ENCODE results near the gene AOPEP. TPM values are rescaled to one million over a fixed set of nuclear protein-coding genes. Genes with fewer than 3 reads are reported as not detected.
"Not testable (repeated sequence)": the region's sequence is repeated elsewhere in the genome, so short reads cannot be mapped to it uniquely, and the experiment has no call there.

Gene AOPEP
- total RNA-seq, 4 donors from 2014 or later = 305 to 458 (median 419) TPM

DNA sequence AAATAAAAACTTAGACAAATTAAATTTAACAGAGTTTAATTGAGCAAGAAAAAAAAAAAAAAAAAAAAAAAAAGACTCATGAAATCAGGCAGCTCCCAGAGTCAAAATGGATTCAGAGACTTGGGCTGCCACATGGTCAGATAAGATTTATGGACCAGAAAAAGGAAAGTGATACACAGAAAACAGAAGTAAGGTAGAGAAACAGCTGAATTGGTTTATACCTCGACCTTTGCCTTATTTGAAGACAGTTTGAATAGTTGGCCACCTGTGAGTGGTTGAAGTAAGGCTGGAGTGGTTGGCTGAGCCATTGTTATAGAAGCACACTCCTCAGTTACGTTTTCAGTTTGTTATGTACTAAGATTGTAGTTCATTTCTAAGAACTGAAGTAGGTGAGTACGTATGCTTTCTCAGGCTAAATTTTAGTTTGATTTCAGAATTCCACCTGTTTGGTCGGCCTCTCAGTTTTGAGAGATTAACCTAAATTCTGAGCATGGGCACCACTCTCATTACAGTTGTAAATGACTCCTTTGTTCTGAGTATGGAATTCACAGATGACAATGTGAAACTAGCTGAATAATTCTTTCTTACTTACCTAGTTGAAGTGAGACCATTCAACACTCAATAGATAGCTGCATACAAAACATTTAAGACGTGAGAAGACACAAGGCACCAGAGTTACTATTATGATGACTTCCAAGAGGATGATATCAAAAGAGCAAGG is 149.0 kb downstream of the AOPEP start:
- 84% methylated on average over 5 of the region's 5 CpGs for WGBS
- intact Hi-C loops (cut with DNase I) = no loop called here
- DNase-seq (ENCODE audit: extremely low spot score) = no peak
- no peaks in the 10 kb centered on the region for H3K27me3 ChIP-seq
- peaks cover 23 to 52% (median 31%) of the 10 kb centered on the region in 4 donors for H3K4me1 ChIP-seq
- no peak overlapping the region for H3K4me3 ChIP-seq
- no peak overlapping the region for H3K27ac ChIP-seq (replicated peaks in 1 of 4)
- H3K36me3 ChIP-seq = no peaks in the 10 kb centered on the region
- TF ChIP-seq POLR2A (IDR thresholded peaks at IDR 0.05; ENCODE audit: low read depth) = no peak
- TF ChIP-seq EP300 (IDR thresholded peaks at IDR 0.05) = no peak
- TF ChIP-seq, protein P1, sequence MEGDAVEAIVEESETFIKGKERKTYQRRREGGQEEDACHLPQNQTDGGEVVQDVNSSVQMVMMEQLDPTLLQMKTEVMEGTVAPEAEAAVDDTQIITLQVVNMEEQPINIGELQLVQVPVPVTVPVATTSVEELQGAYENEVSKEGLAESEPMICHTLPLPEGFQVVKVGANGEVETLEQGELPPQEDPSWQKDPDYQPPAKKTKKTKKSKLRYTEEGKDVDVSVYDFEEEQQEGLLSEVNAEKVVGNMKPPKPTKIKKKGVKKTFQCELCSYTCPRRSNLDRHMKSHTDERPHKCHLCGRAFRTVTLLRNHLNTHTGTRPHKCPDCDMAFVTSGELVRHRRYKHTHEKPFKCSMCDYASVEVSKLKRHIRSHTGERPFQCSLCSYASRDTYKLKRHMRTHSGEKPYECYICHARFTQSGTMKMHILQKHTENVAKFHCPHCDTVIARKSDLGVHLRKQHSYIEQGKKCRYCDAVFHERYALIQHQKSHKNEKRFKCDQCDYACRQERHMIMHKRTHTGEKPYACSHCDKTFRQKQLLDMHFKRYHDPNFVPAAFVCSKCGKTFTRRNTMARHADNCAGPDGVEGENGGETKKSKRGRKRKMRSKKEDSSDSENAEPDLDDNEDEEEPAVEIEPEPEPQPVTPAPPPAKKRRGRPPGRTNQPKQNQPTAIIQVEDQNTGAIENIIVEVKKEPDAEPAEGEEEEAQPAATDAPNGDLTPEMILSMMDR (IDR thresholded peaks at IDR 0.05) = no peak
- no peak for TF ChIP-seq POLR2AphosphoS5 (IDR thresholded peaks at IDR 0.05)
- no peaks in the 10 kb centered on the region for H3K9me3 ChIP-seq

DNA sequence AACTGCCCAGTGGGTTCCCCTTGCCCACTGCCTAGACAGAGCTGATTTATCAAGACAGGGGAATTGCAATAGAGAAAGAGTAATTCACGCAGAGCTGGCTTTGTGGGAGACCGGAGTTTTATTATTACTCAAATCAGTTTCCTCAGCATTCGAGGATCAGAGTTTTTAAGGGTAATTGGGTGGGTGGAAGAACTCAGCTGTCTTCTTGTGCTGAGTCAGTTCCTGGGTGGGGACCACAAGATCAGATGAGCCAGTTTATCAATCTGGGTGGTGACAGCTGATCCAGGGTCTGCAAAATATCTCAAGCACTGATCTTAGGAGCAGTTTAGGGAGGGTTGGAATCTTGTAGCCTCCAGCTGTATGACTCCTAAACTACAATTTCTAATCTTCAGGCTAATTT is 152.3 kb downstream of the AOPEP start:
- DNase-seq (ENCODE audit: extremely low spot score); intact Hi-C loops (cut with DNase I); H3K27ac ChIP-seq (replicated peaks in 1 of 4); H3K4me3 ChIP-seq; H3K27me3 ChIP-seq; H3K9me3 ChIP-seq; H3K36me3 ChIP-seq: not testable (repeated sequence)
- 92% methylated on average over 3 of the region's 3 CpGs for WGBS
- H3K4me1 ChIP-seq = peaks cover 21 to 50% (median 29%) of the 10 kb centered on the region in 4 donors

DNA sequence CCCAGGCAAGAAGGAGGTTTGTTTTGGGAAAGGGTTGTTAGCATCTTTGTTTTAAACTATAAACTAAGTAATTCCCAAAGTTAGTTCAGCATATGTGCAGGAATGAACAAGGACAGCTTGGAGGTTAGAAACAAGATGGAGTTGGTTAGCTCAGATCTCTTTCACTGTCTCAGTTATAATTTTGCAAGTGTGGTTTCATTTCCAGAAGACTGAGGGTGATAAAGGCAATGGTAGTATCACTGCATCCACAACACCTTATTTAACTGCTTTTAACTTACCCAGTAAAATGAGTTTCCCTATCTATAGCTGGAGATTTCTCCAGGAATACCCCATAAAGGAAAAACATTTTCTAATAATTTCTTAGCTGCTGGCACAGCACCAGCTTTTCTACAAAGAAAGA is 152.7 kb downstream of the AOPEP start:
- Histone ChIP-seq H3K9me3 (no peaks in the 10 kb centered on the region), H3K27me3 (no peaks in the 10 kb centered on the region), H3K27ac (replicated peaks in 1 of 4) (no peak overlapping the region), H3K36me3 (no peaks in the 10 kb centered on the region), H3K4me1 (peaks cover 18 to 45% (median 26%) of the 10 kb centered on the region in 4 donors), H3K4me3 (no peak overlapping the region)
- intact Hi-C loops (cut with DNase I) = no loop called here
- no peak for DNase-seq (ENCODE audit: extremely low spot score)
- no peak for TF ChIP-seq EP300 (IDR thresholded peaks at IDR 0.05)
- no peak for TF ChIP-seq POLR2AphosphoS5 (IDR thresholded peaks at IDR 0.05)
- no peak for TF ChIP-seq POLR2A (IDR thresholded peaks at IDR 0.05; ENCODE audit: low read depth)
- TF ChIP-seq, protein P1 (IDR thresholded peaks at IDR 0.05) = no peak

DNA sequence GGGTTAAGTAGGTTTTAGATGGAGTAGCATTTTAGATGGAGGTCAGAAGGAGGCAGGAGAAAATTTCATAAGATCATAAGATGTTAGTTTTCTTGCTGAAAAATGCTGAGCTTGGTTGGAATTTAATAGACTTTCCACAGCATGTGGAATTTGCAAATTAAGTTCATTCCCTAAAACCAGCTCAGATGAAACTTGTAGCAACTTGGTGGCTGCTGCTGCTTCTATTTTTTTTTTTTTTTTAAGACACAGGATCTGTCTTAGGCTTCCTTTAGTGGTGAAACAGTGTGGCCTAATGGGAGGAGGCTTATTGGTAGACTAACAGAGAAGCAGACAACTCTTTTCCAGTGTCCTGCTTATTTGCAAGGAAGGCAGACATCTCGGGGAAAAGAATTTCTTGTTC is 154.5 kb downstream of the AOPEP start:
- no peak for DNase-seq (ENCODE audit: extremely low spot score)
- Histone ChIP-seq H3K4me3 (no peak overlapping the region), H3K9me3 (no peaks in the 10 kb centered on the region), H3K27me3 (no peaks in the 10 kb centered on the region), H3K27ac (replicated peaks in 1 of 4) (no peak overlapping the region), H3K36me3 (no peaks in the 10 kb centered on the region), H3K4me1 (peaks cover 17 to 35% (median 18%) of the 10 kb centered on the region in 4 donors)
- TF ChIP-seq, protein P1 (IDR thresholded peaks at IDR 0.05) = no peak
- TF ChIP-seq POLR2AphosphoS5 (IDR thresholded peaks at IDR 0.05) = no peak
- no peak for TF ChIP-seq POLR2A (IDR thresholded peaks at IDR 0.05; ENCODE audit: low read depth)
- no peak for TF ChIP-seq EP300 (IDR thresholded peaks at IDR 0.05)
- intact Hi-C loops (cut with DNase I) = no loop called here
- 86% methylated on average over 1 of the region's 1 CpG for WGBS

DNA sequence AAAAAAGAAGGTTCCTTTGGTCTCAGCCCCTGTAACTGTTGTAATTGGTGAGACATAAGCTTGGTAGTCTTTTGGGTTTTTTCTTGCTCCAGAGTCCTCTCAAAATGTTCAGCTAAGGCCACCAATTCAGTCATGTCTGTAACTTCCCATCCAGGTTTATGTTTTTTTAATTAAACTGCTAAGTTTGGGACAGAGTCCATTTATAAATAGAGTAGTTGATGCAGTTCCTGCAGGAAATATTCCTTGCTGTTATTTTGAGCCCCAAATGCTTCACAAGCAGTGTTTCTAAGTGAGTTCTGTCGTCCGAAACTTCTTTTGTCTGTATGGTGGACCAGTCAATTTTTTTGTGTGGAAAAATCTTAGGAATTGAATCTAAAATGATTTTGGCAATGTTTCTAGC is 155.0 kb downstream of the AOPEP start:
- Histone ChIP-seq H3K36me3 (no peaks in the 10 kb centered on the region), H3K4me3 (no peak overlapping the region), H3K27ac (replicated peaks in 1 of 4) (no peak overlapping the region), H3K27me3 (no peaks in the 10 kb centered on the region), H3K4me1 (peaks cover 17 to 35% (median 18%) of the 10 kb centered on the region in 4 donors), H3K9me3 (no peaks in the 10 kb centered on the region)
- DNase-seq (ENCODE audit: extremely low spot score) = no peak
- no peak for TF ChIP-seq EP300 (IDR thresholded peaks at IDR 0.05)
- TF ChIP-seq POLR2A (IDR thresholded peaks at IDR 0.05; ENCODE audit: low read depth) = no peak
- no peak for TF ChIP-seq POLR2AphosphoS5 (IDR thresholded peaks at IDR 0.05)
- TF ChIP-seq, protein P1 (IDR thresholded peaks at IDR 0.05) = no peak
- intact Hi-C loops (cut with DNase I) = no loop called here
- WGBS = 80% methylated on average over 2 of the region's 2 CpGs

Measured in esophagus muscularis mucosa (tissue), 4 donors.